ENCODE measurements around the gene LMNB1.
"Not testable (repeated sequence)": the region's sequence is repeated elsewhere in the genome, so short reads cannot be mapped to it uniquely, and the experiment has no call there.

LMNB1 gene

DNA sequence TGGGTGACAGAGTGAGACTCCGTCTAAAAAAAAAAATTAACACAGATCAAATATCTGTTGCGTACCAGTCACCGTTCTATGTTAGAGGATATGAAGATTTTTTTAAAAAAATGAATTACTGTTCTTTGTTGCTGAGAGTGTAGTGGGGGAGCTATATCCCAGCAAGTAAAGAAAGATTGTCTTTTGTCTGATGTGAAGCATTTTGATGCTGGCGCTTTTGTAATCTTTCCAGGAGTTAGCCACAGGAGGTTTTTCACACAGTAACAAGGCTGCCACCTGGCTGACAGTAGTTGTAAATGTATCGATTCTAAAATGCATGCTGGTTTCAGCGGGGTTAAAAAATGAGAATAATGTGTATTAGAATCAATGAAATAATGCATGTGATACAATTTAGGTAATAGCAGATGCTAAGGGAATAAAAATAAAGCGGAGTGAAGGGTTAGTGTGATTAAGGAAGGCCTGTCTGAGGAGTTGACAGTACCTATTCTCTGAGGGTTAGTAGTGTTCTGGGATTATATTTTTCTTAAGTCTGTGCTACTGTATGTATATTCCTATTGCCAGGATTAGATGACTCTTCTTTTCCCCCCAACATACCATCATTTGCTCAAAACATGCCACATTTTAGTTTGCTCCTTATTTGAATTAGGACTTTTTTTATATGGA lies 3.4 kb downstream of the LMNB1 start:
- no peak for DNase-seq

DNA sequence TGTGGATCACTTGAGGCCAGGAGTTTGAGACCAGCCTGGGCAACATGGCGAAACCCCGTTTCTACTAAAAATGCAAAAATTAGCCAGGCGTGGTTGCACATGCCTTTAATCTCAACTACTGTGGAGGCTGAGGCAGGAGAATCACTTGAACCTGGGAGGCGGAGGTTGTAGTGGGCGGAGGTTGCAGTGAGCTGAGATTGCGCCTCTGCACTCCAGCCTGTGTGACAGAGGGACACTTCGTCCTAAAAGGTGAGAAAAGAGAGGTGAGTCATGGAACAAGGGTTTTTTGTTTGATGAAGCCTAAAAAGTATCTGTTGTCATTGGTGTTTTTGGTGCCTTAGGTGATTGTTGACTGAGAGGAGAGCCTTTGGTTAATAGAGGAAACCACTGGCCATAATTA lies 11.5 kb downstream of the LMNB1 start:
- DNase-seq = not testable (repeated sequence)

DNA sequence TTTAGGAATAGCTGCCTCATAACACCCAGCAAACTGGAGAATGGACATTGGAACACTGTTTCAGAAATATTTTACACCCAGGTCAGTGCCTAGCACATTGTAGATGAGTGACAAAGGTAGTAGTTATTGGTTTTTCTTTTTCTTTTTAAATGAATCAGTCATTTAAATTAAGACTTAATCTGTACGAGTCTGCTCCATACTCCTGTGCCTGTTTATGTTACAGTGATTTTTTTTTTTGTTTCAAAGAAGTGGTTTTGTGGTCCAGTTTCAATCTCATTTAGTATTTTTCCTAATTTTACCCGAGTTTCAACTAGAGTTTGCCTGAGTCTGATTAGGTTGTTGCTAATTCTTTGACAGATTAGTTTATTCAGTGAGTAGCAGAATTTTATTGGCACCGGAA lies 16.2 kb downstream of the LMNB1 start:
- no peak for DNase-seq

DNA sequence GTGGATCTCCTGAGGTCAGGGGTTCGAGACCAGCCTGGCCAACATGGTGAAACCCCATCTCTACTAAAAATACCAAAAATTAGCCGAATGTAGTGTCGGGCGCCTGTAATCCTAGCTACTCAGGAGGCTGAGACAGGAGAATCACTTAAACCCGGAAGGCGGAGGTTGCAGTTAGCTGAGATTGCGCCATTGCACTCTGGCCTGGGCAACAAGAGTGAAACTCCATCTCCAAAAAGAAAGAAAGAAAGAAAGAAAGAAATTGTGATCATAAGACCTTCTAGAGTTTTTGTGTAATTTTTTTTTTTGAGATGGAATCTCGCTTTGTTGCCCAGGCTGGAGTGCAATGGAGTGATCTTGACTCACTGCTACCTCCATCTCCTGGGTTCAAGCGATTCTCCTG lies 16.7 kb downstream of the LMNB1 start:
- not testable (repeated sequence) for DNase-seq

DNA sequence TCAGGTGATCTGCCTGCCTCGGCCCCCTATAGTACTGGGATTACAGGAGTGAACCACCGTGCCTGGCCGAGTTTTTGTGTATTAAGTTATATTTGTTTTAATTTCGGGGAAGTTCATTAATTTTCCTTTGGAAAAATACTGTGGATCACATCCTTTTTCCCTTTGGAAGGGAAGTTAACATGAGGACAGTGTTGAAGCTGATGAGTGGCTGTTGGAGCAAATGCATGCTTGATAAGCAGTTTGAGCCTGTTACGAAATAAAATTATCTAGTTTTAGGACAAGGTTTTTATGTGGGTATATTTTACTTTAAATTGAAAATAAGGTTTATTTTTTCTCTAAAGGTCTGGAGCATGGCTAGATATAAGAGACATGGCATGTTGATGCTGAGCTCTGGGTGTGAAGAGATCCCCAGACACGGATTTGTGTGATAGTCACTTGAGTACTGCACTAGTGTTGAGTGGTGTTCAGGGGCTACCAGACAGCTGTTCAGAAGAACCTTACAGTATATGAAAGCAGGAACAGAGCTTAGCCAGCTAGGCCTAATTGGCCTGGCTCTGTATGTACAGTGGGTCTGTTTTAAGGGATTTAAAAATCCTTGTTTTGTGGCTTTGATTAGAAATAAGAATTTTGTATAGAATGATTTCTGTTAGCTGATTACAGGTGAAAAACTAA lies 17.4 kb downstream of the LMNB1 start:
- no peak for DNase-seq

DNA sequence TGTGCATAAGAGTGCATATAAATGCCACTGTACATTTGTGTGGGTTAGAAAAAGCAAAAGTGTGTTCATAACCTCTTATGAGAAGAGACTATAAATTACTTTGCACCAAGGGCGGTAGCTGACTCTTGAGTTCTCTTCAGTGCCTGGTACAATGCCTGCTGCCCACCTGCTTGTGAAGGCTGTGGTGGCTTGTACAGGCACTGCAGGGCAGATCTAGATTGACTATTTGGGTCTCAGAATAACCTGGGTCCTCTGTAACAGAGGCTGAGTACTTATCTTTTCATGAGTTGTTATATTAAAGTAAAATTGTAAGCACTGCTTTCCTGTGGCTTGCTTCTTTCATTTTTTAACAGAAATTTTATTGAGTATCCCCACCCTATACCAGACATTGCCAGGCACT lies 22.8 kb downstream of the LMNB1 start:
- no peak for DNase-seq

DNA sequence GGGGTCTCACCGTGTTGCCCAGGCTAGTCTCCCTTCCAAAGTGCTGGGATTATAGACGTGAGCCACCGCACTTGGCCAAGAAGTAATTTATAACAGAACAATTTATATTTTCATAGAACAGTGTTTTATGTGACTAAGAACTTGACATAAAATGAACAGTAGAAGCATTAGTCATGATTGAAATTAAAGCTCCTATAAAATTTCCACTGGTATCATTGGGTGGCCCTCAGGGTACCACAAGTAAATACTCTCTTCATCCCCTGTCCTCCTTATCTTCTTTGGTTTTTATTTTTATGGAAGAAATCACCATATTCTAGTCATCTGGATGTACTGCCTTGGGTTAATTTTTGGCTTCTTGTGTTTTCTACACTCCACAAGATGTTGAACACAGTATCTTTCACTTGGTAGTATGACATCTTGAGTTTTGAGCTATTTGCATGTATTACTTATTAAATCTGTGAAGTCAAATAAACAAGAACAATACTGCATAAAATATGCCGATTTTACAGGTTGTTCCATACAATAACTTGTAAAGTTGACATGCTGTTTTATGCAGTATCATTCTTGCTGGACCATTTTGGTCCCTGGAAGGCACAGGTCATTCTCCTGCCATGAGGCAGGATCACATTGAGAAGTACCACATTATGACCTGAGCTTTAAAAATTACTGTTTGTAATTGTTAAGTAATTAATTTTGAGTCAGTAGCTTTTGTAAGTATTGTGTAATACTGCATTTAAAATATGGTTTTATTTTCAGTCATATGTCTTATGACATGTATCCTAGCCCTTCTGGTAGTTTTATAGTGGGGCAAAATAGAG lies 24.4 kb downstream of the LMNB1 start:
- no peak for DNase-seq

DNA sequence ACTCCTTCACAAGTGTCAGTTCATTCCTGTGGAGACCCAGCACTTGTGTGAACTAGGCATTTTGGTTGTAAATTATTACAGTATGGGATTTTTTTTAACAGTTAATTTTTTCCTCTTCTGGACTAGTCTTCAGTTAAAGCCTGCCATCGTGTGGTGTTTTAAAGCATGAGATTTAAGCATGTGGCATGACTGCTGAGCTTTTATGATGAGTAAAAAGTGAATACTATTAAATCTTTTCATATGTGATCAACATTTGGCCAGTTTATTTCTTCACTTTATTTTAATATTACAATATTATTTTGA lies 25.0 kb downstream of the LMNB1 start:
- DNase-seq = no peak

DNA sequence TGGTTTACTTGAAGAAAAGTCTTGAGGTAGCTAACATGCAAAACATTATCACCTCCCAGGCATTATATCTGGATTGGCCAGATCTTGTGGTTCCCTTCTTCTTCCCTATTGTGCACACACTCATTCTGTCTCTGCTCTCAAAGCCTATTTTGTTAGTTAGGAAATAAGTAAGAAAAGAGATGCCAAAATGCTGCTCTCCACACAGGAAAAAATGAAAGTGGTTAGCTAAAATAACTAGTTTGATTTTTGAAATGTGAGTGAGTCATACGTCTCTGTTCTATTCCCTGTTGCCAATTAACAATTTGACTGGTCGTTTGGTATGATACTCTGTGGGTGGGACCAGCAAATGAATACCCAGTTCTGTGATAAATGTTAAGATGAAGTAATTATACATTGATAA lies 28.1 kb downstream of the LMNB1 start:
- DNase-seq = no peak

DNA sequence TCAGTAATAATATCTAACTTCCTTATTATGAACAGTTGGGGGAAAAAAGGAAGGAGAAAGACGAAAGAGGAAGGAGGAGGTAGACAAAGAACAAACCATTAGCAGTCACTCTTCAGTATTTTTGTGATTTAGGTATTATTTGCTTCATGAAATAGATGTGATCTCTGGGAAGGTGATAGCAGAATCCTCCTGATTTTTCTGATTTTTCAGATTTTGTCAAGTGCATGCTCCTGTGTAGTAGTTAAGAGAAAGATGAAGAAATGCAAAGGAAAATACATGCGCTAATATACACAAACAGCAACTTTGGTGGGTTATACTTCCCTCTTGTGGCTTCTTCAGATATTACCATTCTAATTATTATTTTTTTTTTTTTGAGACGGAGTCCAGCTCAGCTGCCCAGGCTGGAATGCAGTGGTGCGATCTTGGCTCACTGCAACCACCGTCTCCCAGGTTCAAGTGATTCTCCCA lies 31.6 kb downstream of the LMNB1 start:
- no peak for DNase-seq

DNA sequence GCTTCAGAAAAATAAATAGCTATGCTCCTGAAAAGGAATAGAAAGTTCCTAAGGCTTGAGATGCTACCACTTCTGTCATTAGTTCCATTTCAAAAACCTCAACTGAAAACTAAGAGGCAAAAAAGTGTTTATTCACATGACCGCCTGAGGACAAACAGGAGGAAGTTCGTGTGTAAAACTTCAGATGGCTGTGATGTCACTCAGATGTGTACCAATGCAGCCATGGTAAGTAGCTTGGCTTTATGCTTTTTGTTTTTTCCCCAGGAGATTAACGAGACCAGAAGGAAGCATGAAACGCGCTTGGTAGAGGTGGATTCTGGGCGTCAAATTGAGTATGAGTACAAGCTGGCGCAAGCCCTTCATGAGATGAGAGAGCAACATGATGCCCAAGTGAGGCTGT lies 33.0 kb downstream of the LMNB1 start:
- no peak for DNase-seq

DNA sequence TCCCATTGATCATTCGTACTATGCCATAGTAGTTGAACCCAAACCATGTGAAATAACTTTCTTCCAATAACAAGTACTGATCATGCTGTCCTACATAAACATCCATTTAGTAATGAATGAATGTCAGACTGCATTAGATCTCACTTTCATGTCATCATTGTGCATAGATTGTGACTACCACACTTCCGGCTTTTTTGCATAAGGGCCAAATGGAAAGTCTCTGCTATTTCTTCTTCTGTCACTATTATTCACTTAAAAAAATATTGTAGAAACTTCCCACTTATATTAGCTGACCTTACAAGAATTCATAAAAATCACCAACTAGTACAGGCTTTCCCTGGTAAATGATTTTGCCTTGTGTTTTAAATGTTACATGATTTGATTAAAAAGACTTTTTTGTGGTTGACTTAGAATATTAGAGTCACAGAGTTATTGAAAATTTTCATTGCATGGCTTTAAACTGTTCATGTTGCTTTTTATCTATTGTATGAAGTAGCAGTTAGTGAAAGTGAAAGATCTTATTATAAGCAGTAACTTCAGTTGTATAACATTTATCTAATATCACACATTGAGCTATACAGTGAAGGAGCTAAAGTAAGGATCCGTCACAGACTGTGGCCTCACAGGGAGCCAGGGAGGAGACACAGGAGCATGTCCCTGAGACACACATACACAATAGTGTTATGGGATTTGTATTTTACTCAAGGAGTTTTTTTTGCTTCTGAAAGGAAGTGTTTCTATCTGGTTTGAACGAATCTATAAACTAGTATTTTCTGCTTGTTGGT lies 33.9 kb downstream of the LMNB1 start:
- no peak for DNase-seq

DNA sequence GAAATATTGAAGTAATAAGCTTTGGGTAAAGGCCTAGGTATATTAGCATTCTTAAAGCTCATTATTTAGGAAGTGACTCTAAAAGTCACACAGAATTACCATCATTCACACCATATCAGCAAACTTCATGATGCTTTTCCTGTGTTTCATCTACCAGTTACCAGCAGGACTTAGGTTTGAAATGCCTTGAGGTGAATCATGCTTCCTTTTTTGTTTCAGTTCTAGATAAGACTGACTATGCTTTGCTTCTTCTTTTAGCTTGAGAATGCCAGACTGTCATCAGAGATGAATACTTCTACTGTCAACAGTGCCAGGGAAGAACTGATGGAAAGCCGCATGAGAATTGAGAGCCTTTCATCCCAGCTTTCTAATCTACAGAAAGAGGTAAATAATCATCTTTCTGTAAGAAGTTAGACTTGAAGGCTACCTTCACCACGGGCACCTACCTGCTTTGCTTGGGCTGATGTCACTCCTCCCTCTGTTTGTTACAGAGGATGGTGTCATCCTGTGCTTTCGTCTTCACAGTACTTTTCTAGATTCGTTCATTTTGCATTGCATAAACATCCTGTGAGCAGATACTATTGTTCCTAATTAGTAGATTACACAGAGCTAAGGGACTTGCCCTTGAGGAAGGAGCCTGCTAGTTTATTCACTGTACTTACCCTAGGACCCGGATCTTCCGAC lies 34.7 kb downstream of the LMNB1 start:
- DNase-seq = no peak

DNA sequence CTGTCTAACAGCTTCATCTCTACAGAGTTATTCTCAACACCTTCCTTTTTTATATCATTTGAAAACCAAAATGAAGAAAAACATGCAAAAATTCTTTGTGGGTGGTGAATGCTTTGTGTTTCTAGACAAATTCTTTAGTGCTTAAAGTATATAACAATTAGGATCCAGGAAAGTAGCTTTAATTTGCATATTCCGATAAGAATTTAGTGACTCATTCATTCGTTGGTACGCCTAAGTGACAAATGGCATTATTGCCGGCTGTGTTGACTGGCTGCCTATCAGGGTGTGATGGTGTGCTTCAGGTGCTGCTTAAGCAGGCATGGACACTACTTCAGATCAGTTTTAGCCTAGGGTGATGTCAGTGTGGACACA lies 35.2 kb downstream of the LMNB1 start:
- no peak for DNase-seq

DNA sequence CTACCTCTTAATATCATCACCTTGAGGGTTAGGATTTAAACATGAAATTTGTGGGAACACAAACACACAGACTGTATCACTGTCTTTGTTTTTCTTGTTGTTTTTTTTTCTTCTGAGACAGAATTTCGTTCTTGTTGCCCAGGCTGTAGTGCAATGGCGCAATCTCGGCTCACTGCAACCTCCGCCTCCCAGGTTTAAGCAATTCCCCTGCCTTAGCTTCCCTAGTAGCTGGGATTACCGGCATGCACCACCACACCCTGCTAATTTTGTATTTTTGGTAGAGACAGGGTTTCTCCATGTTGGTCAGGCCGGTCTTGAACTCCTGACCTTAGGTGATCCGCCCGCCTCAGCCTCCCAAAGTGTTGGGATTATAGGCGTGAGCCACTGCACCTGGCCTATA lies 36.9 kb downstream of the LMNB1 start:
- not testable (repeated sequence) for DNase-seq

DNA sequence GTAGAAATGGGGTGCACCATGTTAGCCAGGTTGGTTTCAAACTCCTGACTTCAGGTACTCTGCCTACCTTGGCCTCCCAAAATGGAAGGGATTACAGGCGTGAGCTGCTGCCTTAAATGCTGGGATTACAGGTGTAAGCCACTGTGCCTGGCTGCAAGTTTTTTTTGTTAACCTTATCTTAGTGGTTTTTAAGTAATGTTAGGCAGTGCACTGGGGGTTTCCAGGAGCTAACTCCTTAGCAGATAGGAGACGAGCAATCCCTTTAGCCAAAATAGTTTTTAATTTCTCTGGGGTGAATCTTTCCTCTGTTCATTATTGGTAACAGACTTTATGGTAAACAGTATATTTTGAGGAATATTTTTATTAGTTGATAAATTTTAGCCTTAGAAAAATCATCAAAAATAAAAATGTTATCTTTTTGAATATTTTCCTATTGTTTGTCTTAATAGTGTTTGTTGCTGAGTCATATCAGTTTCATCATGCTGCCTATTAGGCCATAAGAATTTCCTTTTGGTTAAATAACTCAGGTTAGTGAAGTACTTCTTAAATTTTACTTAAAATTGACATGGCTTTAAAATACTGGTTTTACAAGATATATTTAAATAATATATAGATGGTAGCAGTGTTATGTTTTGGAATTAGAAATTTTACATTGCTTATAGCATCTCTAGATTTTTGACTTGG lies 37.9 kb downstream of the LMNB1 start:
- no peak for DNase-seq

DNA sequence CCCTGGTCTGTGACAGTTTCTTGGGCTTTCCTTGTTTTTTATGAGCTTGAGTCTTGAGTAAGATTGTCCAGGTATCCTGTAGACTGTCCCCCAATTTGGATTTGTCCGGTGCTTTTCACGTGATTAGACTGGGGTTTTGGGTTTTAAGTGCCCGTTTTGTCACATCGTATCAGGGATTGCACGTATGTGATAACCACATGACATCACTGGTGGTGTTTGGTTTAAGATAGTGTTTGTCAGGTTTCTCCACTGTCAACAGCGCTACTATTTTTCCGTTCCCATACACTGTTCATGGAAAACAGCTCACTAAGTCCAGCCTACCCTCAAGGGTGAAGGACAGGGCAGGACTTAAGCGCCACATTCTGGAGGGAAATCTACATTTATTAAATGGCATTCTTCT lies 39.7 kb downstream of the LMNB1 start:
- DNase-seq = no peak

DNA sequence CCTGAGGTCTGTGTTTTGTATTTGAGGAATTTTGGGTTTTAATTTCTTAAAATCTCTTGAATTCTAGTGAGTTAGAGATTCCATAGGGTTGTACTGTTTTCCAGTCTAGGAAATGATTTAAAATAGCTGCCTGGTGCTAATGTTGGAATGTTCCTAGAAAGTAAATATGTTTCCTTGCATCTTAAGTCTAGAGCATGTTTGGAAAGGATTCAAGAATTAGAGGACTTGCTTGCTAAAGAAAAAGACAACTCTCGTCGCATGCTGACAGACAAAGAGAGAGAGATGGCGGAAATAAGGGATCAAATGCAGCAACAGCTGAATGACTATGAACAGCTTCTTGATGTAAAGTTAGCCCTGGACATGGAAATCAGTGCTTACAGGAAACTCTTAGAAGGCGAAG lies 41.8 kb downstream of the LMNB1 start:
- no peak for DNase-seq

DNA sequence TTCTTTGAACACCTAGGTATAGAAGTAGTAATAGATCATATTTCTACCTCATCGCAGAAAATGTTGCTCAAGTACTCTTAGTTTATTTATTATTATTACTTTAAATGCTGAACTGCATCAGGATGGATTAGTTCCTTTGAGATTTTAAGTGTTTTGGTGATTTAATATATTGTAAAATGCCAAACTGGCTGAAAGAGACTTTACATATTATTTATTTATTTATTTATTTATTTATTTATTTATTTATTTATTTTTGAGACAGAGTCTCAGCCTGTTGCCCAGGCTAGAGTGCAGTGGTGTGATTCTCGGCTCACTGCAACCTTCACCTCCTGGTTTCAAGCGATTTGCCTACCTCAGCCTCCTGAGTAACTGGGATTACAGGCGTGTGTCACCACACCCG lies 42.3 kb downstream of the LMNB1 start:
- DNase-seq = no peak

DNA sequence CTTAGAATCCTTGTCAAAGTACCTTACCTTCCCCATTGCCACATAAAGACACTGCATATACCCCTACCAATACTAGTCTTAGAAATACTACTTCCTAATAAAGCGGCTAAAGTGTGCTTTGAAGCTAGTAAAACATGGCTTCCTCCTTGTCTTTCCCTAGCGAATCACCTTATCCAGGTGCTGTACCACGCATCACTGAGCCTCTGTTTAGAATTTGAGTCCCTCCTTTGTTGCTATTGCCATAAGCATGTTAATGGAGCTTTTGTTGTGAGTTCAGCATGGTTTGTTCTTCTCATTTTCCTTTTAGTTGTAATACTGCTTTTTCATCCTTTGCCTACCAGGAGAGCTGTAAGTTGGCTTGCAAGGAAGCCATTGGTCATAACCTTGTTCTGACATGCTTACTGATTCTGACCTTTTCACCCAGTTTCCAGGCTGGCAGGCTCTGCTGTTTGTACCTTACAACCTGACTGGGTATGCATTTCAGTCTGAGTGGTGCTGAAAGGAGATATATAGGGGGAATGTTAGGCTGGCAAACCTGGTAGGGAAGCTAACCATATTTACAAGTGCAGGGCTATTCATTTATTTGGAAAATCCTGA lies 49.8 kb downstream of the LMNB1 start:
- no peak for DNase-seq

DNA sequence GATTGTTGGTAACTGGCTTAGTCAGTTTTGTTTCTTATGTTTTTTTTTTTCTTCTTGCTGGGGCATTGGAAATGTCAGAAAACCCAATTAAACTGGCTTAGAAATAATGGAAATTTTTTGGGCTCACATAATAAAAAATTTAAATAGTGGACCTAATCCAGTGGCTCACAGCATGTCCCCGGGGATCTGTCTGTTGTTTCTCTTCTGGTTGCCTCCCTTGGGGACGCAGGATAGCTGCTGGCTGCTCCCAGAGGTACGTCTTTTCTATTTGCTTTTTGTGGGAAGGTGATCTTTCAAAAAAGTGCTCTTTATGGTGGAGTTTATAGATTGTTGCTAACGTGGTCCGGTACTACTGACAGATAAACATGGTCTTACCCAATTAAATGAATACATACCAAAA lies 52.2 kb downstream of the LMNB1 start:
- no peak for DNase-seq

DNA sequence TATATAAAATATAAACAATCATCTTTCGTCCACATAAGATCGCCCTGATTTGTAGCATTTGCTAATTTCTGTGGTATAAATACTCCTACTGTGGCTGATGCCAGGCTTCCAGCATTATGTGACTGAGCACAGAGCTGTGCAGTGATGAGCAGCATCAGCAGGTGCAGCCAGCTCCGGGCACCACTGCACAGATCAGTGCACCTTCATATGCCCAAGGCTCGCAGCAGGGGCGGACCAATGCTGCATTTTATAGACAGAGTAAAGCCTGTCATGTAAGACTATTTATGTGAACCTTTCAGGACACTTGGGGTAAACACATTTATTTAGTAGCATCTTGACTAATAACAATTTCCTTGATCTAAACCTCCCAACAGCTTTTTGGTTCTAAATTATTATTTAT lies 53.1 kb downstream of the LMNB1 start:
- DNase-seq = no peak
